Measurements from ENCODE around the gene OGDH.

GRCh38 chr7:44740055-44740454 lies 133.6 kb downstream of the OGDH start:
- TF ChIP-seq CTCF (IDR thresholded peaks at IDR 0.05) (no peak), EP300 (IDR thresholded peaks at IDR 0.05) (no peak), POLR2A (IDR thresholded peaks at IDR 0.05) (no peak)

Measured in ovary (tissue), 3 donors.